Heart left ventricle (tissue), 13 donors: Measurements from ENCODE around the gene TPP2.

Source experiments
- POLR2A ChIP-seq, 2 donors: fragments of 450-650 bp; IDR thresholded peaks; one replicate each; pipeline ENCODE4 v1.6.1; 2017; ENCODE audit warnings: antibody characterized with exemption in 2 of 2, mild to moderate bottlenecking in 2 of 2, moderate library complexity in 2 of 2
- TF ChIP-seq, protein P1 (sequence below), 12 donors: fragments of 200-600 bp; sonication (generic) in 4 of 12; IDR thresholded peaks; one replicate each; pipeline versions ENCODE4 v1.5.0 to v1.8.0; 2018 to 2022; ENCODE audit warnings: antibody characterized with exemption in 12 of 12, mild to moderate bottlenecking in 5 of 12
- donor health status: ischemic (EF 13 %, LVEDD 7.1; RV severe dilation, severe dysfunction).
- donor health status: DM: no; HTN: yes; CAD: no.
- donor health status: DM: no; HTN: no; CAD: no.
- donor health status: ischemic (EF 25% LVEDD 6.9; RV normal size, moderate dysfunction).
- donor health status: ischemic (EF 25% LVEDD 5.7; RV mildly dilated, moderate dysfunction).
- donor health status: ischemic (EF 35%, LVEDD 5.7; RV mildly dilated, moderate dysfunction).
- donor health status: nonischemic (EF 11% LVEDD 7.7; RV severe dilation, severe dysfunction).
- donor health status: DM: yes; HTN: yes; CAD: no.
- donor health status: PGD.
- donor health status: ischemic (EF 29% LVEDD 5.4; RV normal size, mild dysfunction).
- donor health status: nonischemic (EF 23%, LVEDD 6.1; RV moderate dilation, normal function).

DNA sequence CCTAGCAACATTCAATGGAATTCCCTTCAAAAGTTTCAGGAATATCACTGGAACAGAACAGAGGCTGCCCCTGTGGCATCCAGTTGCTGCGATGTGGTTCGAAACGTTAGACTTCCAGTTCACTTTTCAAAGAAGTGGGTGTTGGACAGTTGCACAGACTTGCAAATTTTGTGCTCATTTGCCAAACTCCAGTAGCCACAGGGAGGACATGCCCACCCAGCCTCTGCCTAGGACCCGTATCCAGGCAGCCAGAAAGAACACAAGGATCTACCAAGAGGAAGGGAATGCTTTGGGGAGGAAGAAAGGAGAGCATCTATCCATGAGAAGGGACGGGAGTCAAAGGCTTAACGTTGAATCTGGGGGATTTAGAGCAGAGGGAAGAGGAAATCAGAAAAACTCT is 98.2 kb downstream of the TPP2 start, which contains the start of gene METTL21C:
- TF ChIP-seq, protein P1, sequence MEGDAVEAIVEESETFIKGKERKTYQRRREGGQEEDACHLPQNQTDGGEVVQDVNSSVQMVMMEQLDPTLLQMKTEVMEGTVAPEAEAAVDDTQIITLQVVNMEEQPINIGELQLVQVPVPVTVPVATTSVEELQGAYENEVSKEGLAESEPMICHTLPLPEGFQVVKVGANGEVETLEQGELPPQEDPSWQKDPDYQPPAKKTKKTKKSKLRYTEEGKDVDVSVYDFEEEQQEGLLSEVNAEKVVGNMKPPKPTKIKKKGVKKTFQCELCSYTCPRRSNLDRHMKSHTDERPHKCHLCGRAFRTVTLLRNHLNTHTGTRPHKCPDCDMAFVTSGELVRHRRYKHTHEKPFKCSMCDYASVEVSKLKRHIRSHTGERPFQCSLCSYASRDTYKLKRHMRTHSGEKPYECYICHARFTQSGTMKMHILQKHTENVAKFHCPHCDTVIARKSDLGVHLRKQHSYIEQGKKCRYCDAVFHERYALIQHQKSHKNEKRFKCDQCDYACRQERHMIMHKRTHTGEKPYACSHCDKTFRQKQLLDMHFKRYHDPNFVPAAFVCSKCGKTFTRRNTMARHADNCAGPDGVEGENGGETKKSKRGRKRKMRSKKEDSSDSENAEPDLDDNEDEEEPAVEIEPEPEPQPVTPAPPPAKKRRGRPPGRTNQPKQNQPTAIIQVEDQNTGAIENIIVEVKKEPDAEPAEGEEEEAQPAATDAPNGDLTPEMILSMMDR (IDR thresholded peaks at IDR 0.05): no peak
- no peak for TF ChIP-seq POLR2A (IDR thresholded peaks at IDR 0.05)
